Measurements from ENCODE around the gene SLC9C1.

DNA sequence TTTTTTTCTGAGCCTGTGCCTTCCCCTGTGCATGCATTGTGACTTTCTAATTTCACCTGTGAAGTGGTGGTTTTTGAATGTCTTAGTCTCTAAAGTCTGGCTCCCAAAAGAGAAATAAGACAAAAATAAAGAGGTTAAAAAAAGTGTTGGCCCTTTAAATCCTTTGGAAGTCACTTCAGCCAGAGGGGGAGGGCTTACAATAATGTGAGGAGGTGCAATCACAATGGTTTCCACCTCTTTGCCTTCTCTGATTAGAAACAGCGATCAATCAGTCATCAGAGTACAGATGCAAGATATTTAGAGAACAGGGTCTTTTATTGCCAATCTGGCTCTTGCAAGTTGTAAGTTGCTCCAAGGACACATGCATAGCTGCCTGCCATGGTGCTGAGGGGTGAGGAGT lies 96.9 kb downstream of the SLC9C1 start:
- TF ChIP-seq, protein P1, sequence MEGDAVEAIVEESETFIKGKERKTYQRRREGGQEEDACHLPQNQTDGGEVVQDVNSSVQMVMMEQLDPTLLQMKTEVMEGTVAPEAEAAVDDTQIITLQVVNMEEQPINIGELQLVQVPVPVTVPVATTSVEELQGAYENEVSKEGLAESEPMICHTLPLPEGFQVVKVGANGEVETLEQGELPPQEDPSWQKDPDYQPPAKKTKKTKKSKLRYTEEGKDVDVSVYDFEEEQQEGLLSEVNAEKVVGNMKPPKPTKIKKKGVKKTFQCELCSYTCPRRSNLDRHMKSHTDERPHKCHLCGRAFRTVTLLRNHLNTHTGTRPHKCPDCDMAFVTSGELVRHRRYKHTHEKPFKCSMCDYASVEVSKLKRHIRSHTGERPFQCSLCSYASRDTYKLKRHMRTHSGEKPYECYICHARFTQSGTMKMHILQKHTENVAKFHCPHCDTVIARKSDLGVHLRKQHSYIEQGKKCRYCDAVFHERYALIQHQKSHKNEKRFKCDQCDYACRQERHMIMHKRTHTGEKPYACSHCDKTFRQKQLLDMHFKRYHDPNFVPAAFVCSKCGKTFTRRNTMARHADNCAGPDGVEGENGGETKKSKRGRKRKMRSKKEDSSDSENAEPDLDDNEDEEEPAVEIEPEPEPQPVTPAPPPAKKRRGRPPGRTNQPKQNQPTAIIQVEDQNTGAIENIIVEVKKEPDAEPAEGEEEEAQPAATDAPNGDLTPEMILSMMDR (IDR thresholded peaks at IDR 0.05) = no peak
- no peak for TF ChIP-seq POLR2A (IDR thresholded peaks at IDR 0.05)

Measured in sigmoid colon (tissue), 3 donors.